K562 (cell line): ENCODE measurements around the gene ATP5PD. TPM values are rescaled to one million over a fixed set of nuclear protein-coding genes. Genes with fewer than 3 reads are reported as not detected.

Source experiments
- ARID1B ChIP-seq: fragments of 450-650 bp; IDR thresholded peaks from 2 replicates; pipeline ENCODE4 v1.6.1; 2016; ENCODE audit warnings: antibody characterized with exemption, mild to moderate bottlenecking, inconsistent platforms
- CEBPG ChIP-seq, 3 experiments: fragments of 200-800 bp in 1 of 3; sonication (Bioruptor generic) in 1 of 3; sonication (generic) in 1 of 3; formaldehyde crosslinking in 1 of 3; IDR thresholded peaks in 2 of 3; conservative IDR thresholded peaks in 1 of 3; 2 replicates each; pipeline versions ENCODE4 v1.6.1 to v1.8.0; 2016 to 2022; ENCODE audit warnings: missing compliant biosample characterization in 2 of 3, missing genetic modification characterization in 2 of 3, mild to moderate bottlenecking in 1 of 3, missing genetic modification reagents in 1 of 3
- EWSR1 ChIP-seq: fragments of 450-650 bp; IDR thresholded peaks from 2 replicates; pipeline ENCODE4 v1.6.1; 2018; ENCODE audit warnings: borderline replicate concordance, mild to moderate bottlenecking, low read depth, moderate library complexity; ENCODE audit not compliant: partially characterized antibody
- FIP1L1 ChIP-seq: fragments of 200-400 bp; formaldehyde crosslinking; IDR thresholded peaks from 2 replicates; pipeline ENCODE4 v1.6.1; 2018; ENCODE audit warnings: mild to moderate bottlenecking, low read depth, low read length; ENCODE audit not compliant: poor library complexity, severe bottlenecking
- NCOA6 ChIP-seq: fragments of 450-650 bp; IDR thresholded peaks from 2 replicates; pipeline ENCODE4 v1.6.1; 2017; ENCODE audit warnings: mild to moderate bottlenecking
- NEUROD1 ChIP-seq: fragments of 150-350 bp; IDR thresholded peaks from 2 replicates; pipeline ENCODE4 v1.6.1; 2014; ENCODE audit warnings: borderline replicate concordance, low read length, low read depth; ENCODE audit not compliant: partially characterized antibody
- PPARD ChIP-seq: fragments of 250-450 bp; sonication (Bioruptor Pico); IDR thresholded peaks from 2 replicates; pipeline ENCODE4 v1.8.0; 2022; ENCODE audit warnings: inconsistent platforms, mild to moderate bottlenecking, moderate library complexity
- SRSF9 ChIP-seq: fragments of 200-400 bp; formaldehyde crosslinking; IDR thresholded peaks from 2 replicates; pipeline ENCODE4 v1.6.1; 2017; ENCODE audit warnings: low read depth, low read length, borderline replicate concordance
- ZBTB17 ChIP-seq: fragments of 450-650 bp; formaldehyde crosslinking; IDR thresholded peaks from 2 replicates; pipeline ENCODE4 v1.4.0; 2020; ENCODE audit warnings: mild to moderate bottlenecking
- ZNF133 ChIP-seq: fragments of 250-450 bp; sonication (Bioruptor Pico); IDR thresholded peaks from 2 replicates; pipeline ENCODE4 v1.4.0; 2020; ENCODE audit warnings: mild to moderate bottlenecking
- polyA plus RNA-seq, 8 experiments: library from polyadenylated mRNA; depleted of rRNA in 4 of 8; stranded (reverse) in 5 of 8; unstranded in 3 of 8; fragments of >200 nt; fragmentation: Nextera tagmentation in 2 of 8; fragmentation: Illumina TruSeq in 1 of 8; extraction: Ambion mirVana in 2 of 8; extraction: Trizol in 1 of 8; gene quantifications; 2 replicates each; pipeline versions ENCODE4 v1.2.1 to v1.2.3, GENCODE V29; 2011 to 2014; ENCODE audit warnings: inconsistent platforms in 1 of 8, missing spikeins in 1 of 8
- total RNA-seq, 7 experiments: library from RNA; depleted of rRNA in 6 of 7; stranded (reverse); fragments of >200 nt in 6 of 7; fragmentation: Illumina TruSeq in 2 of 7; extraction: Trizol in 2 of 7; gene quantifications; 2 replicates each; pipeline versions ENCODE4 v1.2.1 to v1.2.3, GENCODE V29; 2011 to 2021; ENCODE audit warnings: low replicate concordance in 1 of 7
- TF ChIP-seq, protein P1 (sequence below): fragments of 150-350 bp; conservative IDR thresholded peaks from 2 replicates; pipeline ENCODE4 v1.6.1; 2014; ENCODE audit warnings: low read length
- TF ChIP-seq, protein P2 (sequence below): IDR thresholded peaks from 2 replicates; pipeline ENCODE4 v1.6.1; 2014; ENCODE audit warnings: antibody characterized with exemption
- TF ChIP-seq, protein P3 (sequence below): sonication (generic); formaldehyde crosslinking; IDR thresholded peaks from 2 replicates; pipeline ENCODE4 v1.8.1; 2023; ENCODE audit warnings: mild to moderate bottlenecking, missing genetic modification reagents
- TF ChIP-seq, protein P4 (sequence below): fragments of 450-650 bp; conservative IDR thresholded peaks from 2 replicates; pipeline ENCODE4 v1.6.1; 2016; ENCODE audit warnings: missing genetic modification characterization, low read depth, mild to moderate bottlenecking, control low read depth, missing compliant biosample characterization

The ATP5PD gene
- total and polyA plus RNA-seq, 9 of the 15 experiments (the other 6 are each of a cell fraction or from before 2014, with no cell fraction given): 271 to 828 (median 432) TPM

DNA sequence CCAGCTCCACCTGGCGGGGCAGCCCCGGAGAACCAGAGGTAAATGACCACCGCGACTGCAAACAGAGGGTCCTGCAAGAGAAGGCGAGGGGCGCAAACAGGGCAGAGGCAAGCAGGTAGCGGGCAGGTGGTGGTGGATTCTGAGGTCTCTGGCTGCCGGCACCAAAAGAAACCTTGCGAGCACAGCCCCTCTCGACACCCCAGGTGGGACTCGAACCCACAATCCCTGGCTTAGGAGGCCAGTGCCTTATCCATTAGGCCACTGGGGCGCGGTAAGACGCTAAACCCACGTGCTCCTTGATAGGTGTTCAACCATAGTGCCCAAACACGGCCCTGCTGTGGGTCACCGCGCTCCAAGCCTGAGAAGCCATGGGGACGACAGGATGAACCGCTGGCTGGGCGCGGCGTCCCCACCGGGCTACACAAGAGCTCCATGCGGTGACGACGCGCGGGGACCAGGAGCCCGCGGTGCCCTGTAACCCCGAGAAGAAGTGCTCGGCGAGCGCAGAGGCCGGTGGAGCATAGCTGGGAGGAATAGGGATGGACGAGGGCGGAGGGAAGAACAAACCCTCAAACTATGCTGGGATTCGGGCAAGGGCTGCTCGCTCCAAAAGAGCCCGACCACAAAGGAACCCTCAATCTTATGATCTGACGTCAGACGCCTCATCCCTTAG lies 12.4 kb downstream of the ATP5PD start (continued):
- peak; percentile 57; the same call in 1 of the 2 replicates for TF ChIP-seq CEBPG (CRISPR knock-in tag; IDR thresholded peaks at IDR 0.05)
- no peak for TF ChIP-seq CEBPG (tag; conservative IDR thresholded peaks at IDR 0.05 in 1 of 2, IDR thresholded peaks at IDR 0.05 in 1 of 2)
- TF ChIP-seq, protein P1, sequence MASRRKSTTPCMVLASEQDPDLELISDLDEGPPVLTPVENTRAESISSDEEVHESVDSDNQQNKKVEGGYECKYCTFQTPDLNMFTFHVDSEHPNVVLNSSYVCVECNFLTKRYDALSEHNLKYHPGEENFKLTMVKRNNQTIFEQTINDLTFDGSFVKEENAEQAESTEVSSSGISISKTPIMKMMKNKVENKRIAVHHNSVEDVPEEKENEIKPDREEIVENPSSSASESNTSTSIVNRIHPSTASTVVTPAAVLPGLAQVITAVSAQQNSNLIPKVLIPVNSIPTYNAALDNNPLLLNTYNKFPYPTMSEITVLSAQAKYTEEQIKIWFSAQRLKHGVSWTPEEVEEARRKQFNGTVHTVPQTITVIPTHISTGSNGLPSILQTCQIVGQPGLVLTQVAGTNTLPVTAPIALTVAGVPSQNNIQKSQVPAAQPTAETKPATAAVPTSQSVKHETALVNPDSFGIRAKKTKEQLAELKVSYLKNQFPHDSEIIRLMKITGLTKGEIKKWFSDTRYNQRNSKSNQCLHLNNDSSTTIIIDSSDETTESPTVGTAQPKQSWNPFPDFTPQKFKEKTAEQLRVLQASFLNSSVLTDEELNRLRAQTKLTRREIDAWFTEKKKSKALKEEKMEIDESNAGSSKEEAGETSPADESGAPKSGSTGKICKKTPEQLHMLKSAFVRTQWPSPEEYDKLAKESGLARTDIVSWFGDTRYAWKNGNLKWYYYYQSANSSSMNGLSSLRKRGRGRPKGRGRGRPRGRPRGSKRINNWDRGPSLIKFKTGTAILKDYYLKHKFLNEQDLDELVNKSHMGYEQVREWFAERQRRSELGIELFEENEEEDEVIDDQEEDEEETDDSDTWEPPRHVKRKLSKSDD: no peak
- TF ChIP-seq NCOA6: no peak
- TF ChIP-seq, protein P2, sequence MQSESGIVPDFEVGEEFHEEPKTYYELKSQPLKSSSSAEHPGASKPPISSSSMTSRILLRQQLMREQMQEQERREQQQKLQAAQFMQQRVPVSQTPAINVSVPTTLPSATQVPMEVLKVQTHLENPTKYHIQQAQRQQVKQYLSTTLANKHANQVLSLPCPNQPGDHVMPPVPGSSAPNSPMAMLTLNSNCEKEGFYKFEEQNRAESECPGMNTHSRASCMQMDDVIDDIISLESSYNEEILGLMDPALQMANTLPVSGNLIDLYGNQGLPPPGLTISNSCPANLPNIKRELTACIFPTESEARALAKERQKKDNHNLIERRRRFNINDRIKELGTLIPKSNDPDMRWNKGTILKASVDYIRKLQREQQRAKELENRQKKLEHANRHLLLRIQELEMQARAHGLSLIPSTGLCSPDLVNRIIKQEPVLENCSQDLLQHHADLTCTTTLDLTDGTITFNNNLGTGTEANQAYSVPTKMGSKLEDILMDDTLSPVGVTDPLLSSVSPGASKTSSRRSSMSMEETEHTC: no peak
- TF ChIP-seq, protein P3, sequence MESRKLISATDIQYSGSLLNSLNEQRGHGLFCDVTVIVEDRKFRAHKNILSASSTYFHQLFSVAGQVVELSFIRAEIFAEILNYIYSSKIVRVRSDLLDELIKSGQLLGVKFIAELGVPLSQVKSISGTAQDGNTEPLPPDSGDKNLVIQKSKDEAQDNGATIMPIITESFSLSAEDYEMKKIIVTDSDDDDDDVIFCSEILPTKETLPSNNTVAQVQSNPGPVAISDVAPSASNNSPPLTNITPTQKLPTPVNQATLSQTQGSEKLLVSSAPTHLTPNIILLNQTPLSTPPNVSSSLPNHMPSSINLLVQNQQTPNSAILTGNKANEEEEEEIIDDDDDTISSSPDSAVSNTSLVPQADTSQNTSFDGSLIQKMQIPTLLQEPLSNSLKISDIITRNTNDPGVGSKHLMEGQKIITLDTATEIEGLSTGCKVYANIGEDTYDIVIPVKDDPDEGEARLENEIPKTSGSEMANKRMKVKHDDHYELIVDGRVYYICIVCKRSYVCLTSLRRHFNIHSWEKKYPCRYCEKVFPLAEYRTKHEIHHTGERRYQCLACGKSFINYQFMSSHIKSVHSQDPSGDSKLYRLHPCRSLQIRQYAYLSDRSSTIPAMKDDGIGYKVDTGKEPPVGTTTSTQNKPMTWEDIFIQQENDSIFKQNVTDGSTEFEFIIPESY (CRISPR knock-in tag): no peak
- no peak; the same call in 1 of the 2 replicates for TF ChIP-seq ARID1B
- TF ChIP-seq FIP1L1: peak; percentile 50
- TF ChIP-seq ZBTB17 (CRISPR knock-in tag): peak; percentile 18; the same call in 1 of the 2 replicates
- no peak for TF ChIP-seq SRSF9
- TF ChIP-seq ZNF133 (CRISPR knock-in tag): peak; percentile 73; the same call in 1 of the 2 replicates
- TF ChIP-seq PPARD (CRISPR knock-in tag): no peak
- TF ChIP-seq, protein P4, sequence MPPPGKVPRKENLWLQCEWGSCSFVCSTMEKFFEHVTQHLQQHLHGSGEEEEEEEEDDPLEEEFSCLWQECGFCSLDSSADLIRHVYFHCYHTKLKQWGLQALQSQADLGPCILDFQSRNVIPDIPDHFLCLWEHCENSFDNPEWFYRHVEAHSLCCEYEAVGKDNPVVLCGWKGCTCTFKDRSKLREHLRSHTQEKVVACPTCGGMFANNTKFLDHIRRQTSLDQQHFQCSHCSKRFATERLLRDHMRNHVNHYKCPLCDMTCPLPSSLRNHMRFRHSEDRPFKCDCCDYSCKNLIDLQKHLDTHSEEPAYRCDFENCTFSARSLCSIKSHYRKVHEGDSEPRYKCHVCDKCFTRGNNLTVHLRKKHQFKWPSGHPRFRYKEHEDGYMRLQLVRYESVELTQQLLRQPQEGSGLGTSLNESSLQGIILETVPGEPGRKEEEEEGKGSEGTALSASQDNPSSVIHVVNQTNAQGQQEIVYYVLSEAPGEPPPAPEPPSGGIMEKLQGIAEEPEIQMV (tag): peak; percentile 90
- no peak for TF ChIP-seq NEUROD1
- no peak for TF ChIP-seq EWSR1
